ENCODE data around the gene RBMXL3.
"Not testable (repeated sequence)": the region's sequence is repeated elsewhere in the genome, so short reads cannot be mapped to it uniquely, and the experiment has no call there.

Gene RBMXL3

DNA sequence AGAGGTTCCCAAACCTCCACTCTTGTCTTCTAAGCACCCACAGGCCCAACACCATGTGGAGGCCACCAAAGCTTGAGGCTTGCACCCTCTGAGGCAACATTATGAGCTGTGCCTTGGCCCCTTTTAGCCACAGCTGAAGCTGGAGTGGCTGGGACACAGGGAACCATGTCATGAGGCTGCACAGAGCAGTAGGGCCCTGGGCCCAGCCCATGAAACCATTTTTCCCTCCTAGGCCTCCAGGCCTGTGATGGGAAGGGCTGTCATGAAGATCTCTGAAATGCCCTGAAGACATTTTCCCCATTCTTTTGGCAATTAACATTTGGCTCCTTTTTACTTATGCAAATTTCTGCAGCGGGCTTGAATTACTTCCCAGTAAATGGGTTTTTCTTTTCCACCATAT is 14.8 kb downstream of the RBMXL3 start:
- Histone ChIP-seq H3K4me3 (ENCODE audit: low read depth, low read length) (no peak overlapping the region), H2AFZ (ENCODE audit: insufficient read depth, low read length, poor library complexity) (no peak overlapping the region), H3K4me1 (ENCODE audit: control insufficient read depth in 1 of 2, insufficient read depth in 2 of 2, low read length in 2 of 2) (no peaks in the 10 kb centered on the region), H3K9ac (ENCODE audit: low read length) (no peak overlapping the region), H4K91ac (ENCODE audit: low read depth, low read length) (no peak overlapping the region), H2BK5ac (ENCODE audit: low read depth, low read length, poor library complexity) (no peak overlapping the region), H2AK5ac (ENCODE audit: low read length) (no peak overlapping the region), H3K18ac (ENCODE audit: low read length) (no peak overlapping the region), H3K27me3 (ENCODE audit: insufficient read depth, low read length) (no peaks in the 10 kb centered on the region), H3K4ac (ENCODE audit: low read depth, low read length) (no peak overlapping the region), H3K9me3 (ENCODE audit: insufficient read depth, low read depth, low read length) (peaks cover 6% of the 10 kb centered on the region), H3K4me2 (ENCODE audit: low read length) (no peak overlapping the region), H3K14ac (ENCODE audit: low read length) (no peak overlapping the region), H2BK120ac (ENCODE audit: insufficient read depth, low read length, poor library complexity) (no peak overlapping the region), H3K79me2 (ENCODE audit: control insufficient read depth, insufficient read depth, low read length, poor library complexity) (no peaks in the 10 kb centered on the region), H3K27ac (ENCODE audit: low read depth, low read length) (no peak overlapping the region), H3K23ac (ENCODE audit: low read length) (no peak overlapping the region), H3K79me1 (ENCODE audit: low read length) (no peaks in the 10 kb centered on the region), H4K12ac (ENCODE audit: low read depth, low read length) (no peak overlapping the region), H4K8ac (ENCODE audit: low read depth, low read length) (no peak overlapping the region), H3K36me3 (ENCODE audit: control insufficient read depth in 1 of 2, insufficient read depth in 2 of 2, low read length in 2 of 2) (no peaks in the 10 kb centered on the region), H2BK12ac (ENCODE audit: low read length) (no peak overlapping the region)
- WGBS (ENCODE audit: extremely low coverage, insufficient coverage, insufficient read length), result no CpG with 5 or more reads among the region's 1 CpG
- no peak for DNase-seq

DNA sequence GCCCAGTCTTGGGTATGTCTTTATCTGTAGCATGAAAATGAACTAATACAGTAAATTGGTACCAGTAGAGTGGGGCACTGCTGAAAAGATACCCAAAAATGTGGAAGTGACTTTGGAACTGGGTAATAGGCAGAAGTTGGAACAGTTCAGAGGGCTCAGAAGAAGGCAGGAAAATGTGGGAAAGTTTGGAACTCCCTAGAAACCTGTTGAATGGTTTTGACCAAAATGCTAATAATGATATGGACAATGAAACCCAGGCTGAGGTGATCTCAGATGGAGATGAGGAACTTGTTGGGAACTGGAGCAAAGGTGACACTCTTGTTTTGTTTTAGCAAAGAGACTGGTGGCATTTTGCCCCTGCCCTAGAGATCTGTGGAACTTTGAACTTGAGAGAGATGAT is 20.3 kb downstream of the RBMXL3 start:
- H4K12ac ChIP-seq (ENCODE audit: low read depth, low read length); H3K9me3 ChIP-seq (ENCODE audit: insufficient read depth, low read depth, low read length); H3K36me3 ChIP-seq (ENCODE audit: control insufficient read depth in 1 of 2, insufficient read depth in 2 of 2, low read length in 2 of 2); H3K79me2 ChIP-seq (ENCODE audit: control insufficient read depth, insufficient read depth, low read length, poor library complexity); H4K8ac ChIP-seq (ENCODE audit: low read depth, low read length); H3K4ac ChIP-seq (ENCODE audit: low read depth, low read length); H3K14ac ChIP-seq (ENCODE audit: low read length); H3K4me3 ChIP-seq (ENCODE audit: low read depth, low read length); H3K9ac ChIP-seq (ENCODE audit: low read length); H3K18ac ChIP-seq (ENCODE audit: low read length); H2AK5ac ChIP-seq (ENCODE audit: low read length); H3K4me2 ChIP-seq (ENCODE audit: low read length); H4K91ac ChIP-seq (ENCODE audit: low read depth, low read length); H3K23ac ChIP-seq (ENCODE audit: low read length); H2BK12ac ChIP-seq (ENCODE audit: low read length); DNase-seq; H2BK120ac ChIP-seq (ENCODE audit: insufficient read depth, low read length, poor library complexity); H3K27ac ChIP-seq (ENCODE audit: low read depth, low read length); H2AFZ ChIP-seq (ENCODE audit: insufficient read depth, low read length, poor library complexity); H3K79me1 ChIP-seq (ENCODE audit: low read length); H2BK5ac ChIP-seq (ENCODE audit: low read depth, low read length, poor library complexity); H3K27me3 ChIP-seq (ENCODE audit: insufficient read depth, low read length); H3K4me1 ChIP-seq (ENCODE audit: control insufficient read depth in 1 of 2, insufficient read depth in 2 of 2, low read length in 2 of 2): not testable (repeated sequence)

DNA sequence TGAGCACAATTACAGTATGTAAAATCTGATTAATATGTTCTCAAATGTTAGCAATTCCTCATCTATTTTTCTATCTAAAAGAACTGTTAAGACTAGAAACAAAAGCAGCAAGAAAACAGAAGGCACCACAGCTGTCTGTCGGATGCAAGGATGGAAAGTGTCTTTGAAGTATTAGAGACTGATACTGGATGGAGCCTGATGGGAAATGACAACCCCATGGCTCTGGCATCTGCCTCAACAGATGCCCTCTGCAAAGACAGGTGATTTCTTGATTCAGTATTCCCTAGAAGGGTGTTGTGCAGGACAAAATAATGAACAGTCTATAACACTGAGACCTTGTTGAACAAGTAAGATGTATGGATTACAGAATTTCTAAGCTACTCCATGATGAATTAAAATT is 24.9 kb downstream of the RBMXL3 start:
- H2BK120ac ChIP-seq (ENCODE audit: insufficient read depth, low read length, poor library complexity), result no peak overlapping the region
- no CpG with 5 or more reads among the region's 1 CpG for WGBS (ENCODE audit: extremely low coverage, insufficient coverage, insufficient read length)
- H3K4me3 ChIP-seq (ENCODE audit: low read depth, low read length), result no peak overlapping the region
- H3K9ac ChIP-seq (ENCODE audit: low read length), result no peak overlapping the region
- no peak overlapping the region for H3K27ac ChIP-seq (ENCODE audit: low read depth, low read length)
- no peaks in the 10 kb centered on the region for H3K79me2 ChIP-seq (ENCODE audit: control insufficient read depth, insufficient read depth, low read length, poor library complexity)
- no peaks in the 10 kb centered on the region for H3K27me3 ChIP-seq (ENCODE audit: insufficient read depth, low read length)
- no peak overlapping the region for H3K14ac ChIP-seq (ENCODE audit: low read length)
- H3K23ac ChIP-seq (ENCODE audit: low read length), result no peak overlapping the region
- no peak overlapping the region for H2BK12ac ChIP-seq (ENCODE audit: low read length)
- peaks cover 1% of the 10 kb centered on the region for H3K9me3 ChIP-seq (ENCODE audit: insufficient read depth, low read depth, low read length)
- no peaks in the 10 kb centered on the region for H3K79me1 ChIP-seq (ENCODE audit: low read length)
- no peak overlapping the region for H3K4me2 ChIP-seq (ENCODE audit: low read length)
- no peak overlapping the region for H2AFZ ChIP-seq (ENCODE audit: insufficient read depth, low read length, poor library complexity)
- H2AK5ac ChIP-seq (ENCODE audit: low read length), result no peak overlapping the region
- no peaks in the 10 kb centered on the region for H3K4me1 ChIP-seq (ENCODE audit: control insufficient read depth in 1 of 2, insufficient read depth in 2 of 2, low read length in 2 of 2)
- H4K12ac ChIP-seq (ENCODE audit: low read depth, low read length), result no peak overlapping the region
- no peaks in the 10 kb centered on the region for H3K36me3 ChIP-seq (ENCODE audit: control insufficient read depth in 1 of 2, insufficient read depth in 2 of 2, low read length in 2 of 2)
- DNase-seq, result no peak
- no peak overlapping the region for H4K8ac ChIP-seq (ENCODE audit: low read depth, low read length)
- H4K91ac ChIP-seq (ENCODE audit: low read depth, low read length), result no peak overlapping the region
- H2BK5ac ChIP-seq (ENCODE audit: low read depth, low read length, poor library complexity), result no peak overlapping the region
- no peak overlapping the region for H3K4ac ChIP-seq (ENCODE audit: low read depth, low read length)
- no peak overlapping the region for H3K18ac ChIP-seq (ENCODE audit: low read length)

DNA sequence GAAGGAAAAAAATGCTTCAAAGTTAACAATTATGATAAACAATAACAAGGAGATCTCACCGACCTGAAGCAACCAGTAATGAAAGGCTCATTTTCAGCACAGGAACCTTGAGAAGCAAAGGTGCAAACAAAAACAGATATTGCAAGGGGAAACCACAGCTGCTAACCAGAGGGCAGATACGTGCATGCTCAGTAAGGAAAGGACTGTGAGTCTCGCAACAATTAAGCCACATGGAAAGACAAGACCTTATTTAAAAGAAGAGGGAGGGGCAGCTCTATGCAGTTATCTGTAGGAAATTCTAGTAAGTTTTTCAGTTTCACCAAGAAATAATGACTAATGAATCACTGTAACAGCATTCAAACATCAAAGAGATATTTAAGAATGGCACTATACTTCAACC is 25.4 kb downstream of the RBMXL3 start:
- Histone ChIP-seq H3K79me1 (ENCODE audit: low read length) (no peaks in the 10 kb centered on the region), H2BK12ac (ENCODE audit: low read length) (no peak overlapping the region), H2BK120ac (ENCODE audit: insufficient read depth, low read length, poor library complexity) (no peak overlapping the region), H3K4me1 (ENCODE audit: control insufficient read depth in 1 of 2, insufficient read depth in 2 of 2, low read length in 2 of 2) (no peaks in the 10 kb centered on the region), H2AFZ (ENCODE audit: insufficient read depth, low read length, poor library complexity) (no peak overlapping the region), H3K18ac (ENCODE audit: low read length) (no peak overlapping the region), H2AK5ac (ENCODE audit: low read length) (no peak overlapping the region), H3K27ac (ENCODE audit: low read depth, low read length) (no peak overlapping the region), H3K14ac (ENCODE audit: low read length) (no peak overlapping the region), H3K36me3 (ENCODE audit: control insufficient read depth in 1 of 2, insufficient read depth in 2 of 2, low read length in 2 of 2) (no peaks in the 10 kb centered on the region), H3K79me2 (ENCODE audit: control insufficient read depth, insufficient read depth, low read length, poor library complexity) (no peaks in the 10 kb centered on the region), H3K9ac (ENCODE audit: low read length) (no peak overlapping the region), H4K8ac (ENCODE audit: low read depth, low read length) (no peak overlapping the region), H3K4me3 (ENCODE audit: low read depth, low read length) (no peak overlapping the region), H2BK5ac (ENCODE audit: low read depth, low read length, poor library complexity) (no peak overlapping the region), H3K9me3 (ENCODE audit: insufficient read depth, low read depth, low read length) (peaks cover 1% of the 10 kb centered on the region), H3K4me2 (ENCODE audit: low read length) (no peak overlapping the region), H3K4ac (ENCODE audit: low read depth, low read length) (no peak overlapping the region), H3K23ac (ENCODE audit: low read length) (no peak overlapping the region), H3K27me3 (ENCODE audit: insufficient read depth, low read length) (no peaks in the 10 kb centered on the region), H4K91ac (ENCODE audit: low read depth, low read length) (no peak overlapping the region), H4K12ac (ENCODE audit: low read depth, low read length) (no peak overlapping the region)
- no peak for DNase-seq
- WGBS (ENCODE audit: extremely low coverage, insufficient coverage, insufficient read length), result no CpG with 5 or more reads among the region's 3 CpGs

DNA sequence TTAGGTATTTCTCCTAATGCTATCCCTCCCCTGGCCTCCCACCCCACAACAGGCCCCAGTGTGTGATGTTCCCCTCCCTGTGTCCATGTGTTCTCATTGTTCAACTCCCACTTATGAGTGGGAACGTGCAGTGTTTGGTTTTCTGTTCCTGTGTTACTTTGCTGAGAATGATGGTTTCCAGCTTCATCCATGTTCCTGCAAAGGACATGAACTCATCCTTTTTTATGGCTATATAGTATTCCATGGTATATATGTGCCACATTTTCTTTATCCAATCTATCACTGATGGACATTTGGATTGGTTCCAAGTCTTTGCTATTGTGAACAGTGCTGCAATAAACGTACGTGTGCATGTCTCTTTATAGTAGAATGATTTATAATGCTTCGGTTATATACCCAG is 28.1 kb downstream of the RBMXL3 start:
- H3K4me1 ChIP-seq (ENCODE audit: control insufficient read depth in 1 of 2, insufficient read depth in 2 of 2, low read length in 2 of 2); H3K79me2 ChIP-seq (ENCODE audit: control insufficient read depth, insufficient read depth, low read length, poor library complexity); H3K14ac ChIP-seq (ENCODE audit: low read length); H3K79me1 ChIP-seq (ENCODE audit: low read length); H2AFZ ChIP-seq (ENCODE audit: insufficient read depth, low read length, poor library complexity); DNase-seq; H3K27ac ChIP-seq (ENCODE audit: low read depth, low read length); H2BK120ac ChIP-seq (ENCODE audit: insufficient read depth, low read length, poor library complexity); H3K9me3 ChIP-seq (ENCODE audit: insufficient read depth, low read depth, low read length); H3K4ac ChIP-seq (ENCODE audit: low read depth, low read length); H3K27me3 ChIP-seq (ENCODE audit: insufficient read depth, low read length); H4K91ac ChIP-seq (ENCODE audit: low read depth, low read length); H3K23ac ChIP-seq (ENCODE audit: low read length); H4K12ac ChIP-seq (ENCODE audit: low read depth, low read length); H2AK5ac ChIP-seq (ENCODE audit: low read length); H3K36me3 ChIP-seq (ENCODE audit: control insufficient read depth in 1 of 2, insufficient read depth in 2 of 2, low read length in 2 of 2); H3K4me3 ChIP-seq (ENCODE audit: low read depth, low read length); H3K9ac ChIP-seq (ENCODE audit: low read length); H4K8ac ChIP-seq (ENCODE audit: low read depth, low read length); H2BK5ac ChIP-seq (ENCODE audit: low read depth, low read length, poor library complexity); H3K4me2 ChIP-seq (ENCODE audit: low read length); H2BK12ac ChIP-seq (ENCODE audit: low read length); H3K18ac ChIP-seq (ENCODE audit: low read length): not testable (repeated sequence)
- no CpG with 5 or more reads among the region's 4 CpGs for WGBS (ENCODE audit: extremely low coverage, insufficient coverage, insufficient read length)
